CD4-positive, alpha-beta T cell treated with Interleukin-17A for 4 hours (primary cell): ENCODE measurements around the gene FBN1.

Experiments used
- DNase-seq: peaks from one replicate; pipeline ENCODE4 v3.0.0-alpha.2; 2020; ENCODE audit warnings: mixed read lengths

The FBN1 gene

DNA sequence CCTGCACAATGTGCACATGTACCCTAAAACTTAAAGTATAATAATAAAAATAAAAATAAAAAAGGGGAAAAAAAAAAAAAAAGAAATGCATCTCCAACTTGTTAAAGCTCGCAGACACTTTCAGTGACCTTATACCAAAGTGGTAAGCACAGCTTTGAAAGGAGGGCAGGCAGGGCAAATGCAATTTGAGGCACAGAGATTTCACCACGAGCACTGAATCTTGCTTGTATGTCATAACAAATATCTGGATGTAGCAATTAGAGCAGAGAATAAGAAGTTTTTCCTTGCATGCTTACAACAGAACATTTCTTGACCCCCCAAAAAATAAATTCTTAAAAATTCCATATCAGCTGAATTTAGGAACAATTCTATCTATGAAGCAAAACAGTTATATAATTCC is 66.5 kb downstream of the FBN1 start:
- DNase-seq = no peak

DNA sequence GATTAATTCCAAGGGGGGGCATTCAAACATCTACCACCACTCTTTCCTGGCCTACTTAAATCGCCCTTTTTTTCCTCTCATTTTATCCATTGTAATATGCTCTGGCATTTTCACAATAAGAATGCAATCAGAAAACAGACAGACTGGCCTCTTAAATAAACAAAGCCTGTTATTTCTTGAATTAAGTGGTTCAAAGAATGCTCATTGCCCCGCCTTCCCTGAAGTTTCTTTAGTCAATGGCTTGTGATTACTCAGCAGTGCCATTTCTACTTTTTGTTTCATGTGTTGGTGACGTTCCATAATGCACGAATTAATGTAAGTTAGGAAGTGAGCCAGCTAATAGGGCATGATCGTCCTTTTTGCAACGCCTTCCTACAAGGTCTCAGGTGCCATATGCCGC is 68.0 kb downstream of the FBN1 start:
- DNase-seq = no peak

DNA sequence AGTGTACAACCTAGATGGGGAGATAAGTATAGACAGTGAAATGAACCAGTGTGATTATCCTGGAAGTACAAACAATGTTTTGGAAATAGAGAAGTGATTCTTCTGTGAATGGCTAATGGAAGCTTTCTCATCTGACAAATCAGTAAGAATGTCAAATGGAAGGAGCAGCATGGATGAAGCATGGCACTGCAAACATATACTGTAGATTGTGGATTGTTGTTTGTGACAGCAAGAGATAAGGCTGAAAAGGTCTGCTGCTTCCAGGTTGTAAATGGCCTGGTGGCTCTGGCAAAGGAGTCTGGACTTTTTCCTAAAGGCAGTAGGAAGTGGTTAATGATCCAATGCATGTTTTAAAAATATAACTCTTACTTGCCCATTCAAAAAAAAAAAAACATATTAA is 71.3 kb downstream of the FBN1 start:
- DNase-seq = no peak

DNA sequence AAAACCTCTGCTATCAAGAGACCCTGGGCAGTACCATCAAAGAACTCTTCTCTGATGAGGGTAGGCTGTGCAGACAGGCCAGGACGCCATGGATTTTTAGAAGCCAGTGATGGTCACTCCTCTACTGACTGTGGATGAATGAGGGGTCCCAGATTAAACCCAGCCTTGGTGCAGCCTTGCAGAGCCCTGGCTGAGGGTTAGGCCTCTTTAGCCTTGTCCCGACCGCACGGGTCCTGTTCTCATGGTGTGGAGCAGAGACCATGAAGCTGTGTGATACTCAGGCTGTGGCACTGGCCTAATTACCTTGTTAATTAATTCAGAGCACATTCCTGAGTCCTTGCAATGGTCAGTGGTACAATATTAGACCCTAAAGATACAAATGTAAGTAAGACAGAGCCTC is 71.7 kb downstream of the FBN1 start:
- DNase-seq = no peak

DNA sequence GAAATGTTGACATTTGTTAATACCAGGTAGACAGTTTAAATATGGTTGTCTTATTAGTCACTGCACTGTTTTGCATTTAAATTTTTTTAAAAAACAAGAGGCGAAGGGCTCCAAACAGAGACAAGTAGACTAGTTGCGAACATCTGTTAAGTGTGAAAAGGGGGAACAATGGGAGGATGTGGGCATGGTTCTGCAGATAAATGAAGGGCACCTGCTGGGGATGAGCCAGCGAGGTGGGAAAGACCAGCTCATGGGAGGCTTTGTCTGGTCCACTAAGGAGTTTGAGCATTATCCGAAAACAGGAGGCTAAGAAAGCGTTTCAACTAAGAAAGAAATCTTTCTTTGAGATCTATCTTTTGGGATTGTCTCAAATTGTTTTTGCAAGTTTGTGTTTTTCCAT is 72.7 kb downstream of the FBN1 start:
- no peak for DNase-seq

DNA sequence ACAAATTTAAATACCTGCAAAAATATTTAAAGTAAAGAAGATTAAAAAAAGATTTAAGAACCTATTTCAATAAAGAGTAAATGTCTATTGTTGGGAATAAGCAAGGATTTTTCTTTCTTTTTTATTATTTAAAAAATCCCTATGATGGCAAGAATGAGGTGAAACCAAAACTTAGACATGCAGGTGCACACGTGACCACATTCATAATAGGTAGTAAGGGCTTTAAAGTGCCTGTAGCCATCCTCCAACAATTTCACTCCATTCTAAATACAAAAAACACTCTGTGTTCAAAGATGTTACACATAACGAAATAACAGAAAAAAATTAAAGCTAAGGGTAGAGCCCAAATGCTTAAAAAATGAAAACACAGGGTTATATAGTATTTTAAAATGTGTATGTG is 74.0 kb downstream of the FBN1 start:
- no peak for DNase-seq

DNA sequence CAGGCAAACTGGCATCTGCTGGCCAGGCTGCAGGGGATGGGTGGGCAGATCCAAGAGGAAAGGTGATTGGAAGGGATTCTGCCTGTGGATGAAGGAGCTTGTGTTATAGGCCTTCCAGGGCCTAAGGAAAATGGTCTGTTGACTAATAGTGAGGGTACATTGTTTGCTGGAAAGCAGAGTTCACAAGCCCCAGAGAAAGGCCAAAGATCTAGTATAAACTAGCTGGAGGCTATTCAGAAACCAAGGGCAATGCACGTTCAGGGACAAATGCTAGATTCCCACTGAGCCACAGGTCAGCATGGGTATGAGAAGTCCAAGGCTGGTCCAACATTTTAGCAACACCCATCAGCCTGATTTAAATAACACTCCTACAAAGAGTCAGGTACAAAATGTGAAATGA is 74.7 kb downstream of the FBN1 start:
- no peak for DNase-seq

DNA sequence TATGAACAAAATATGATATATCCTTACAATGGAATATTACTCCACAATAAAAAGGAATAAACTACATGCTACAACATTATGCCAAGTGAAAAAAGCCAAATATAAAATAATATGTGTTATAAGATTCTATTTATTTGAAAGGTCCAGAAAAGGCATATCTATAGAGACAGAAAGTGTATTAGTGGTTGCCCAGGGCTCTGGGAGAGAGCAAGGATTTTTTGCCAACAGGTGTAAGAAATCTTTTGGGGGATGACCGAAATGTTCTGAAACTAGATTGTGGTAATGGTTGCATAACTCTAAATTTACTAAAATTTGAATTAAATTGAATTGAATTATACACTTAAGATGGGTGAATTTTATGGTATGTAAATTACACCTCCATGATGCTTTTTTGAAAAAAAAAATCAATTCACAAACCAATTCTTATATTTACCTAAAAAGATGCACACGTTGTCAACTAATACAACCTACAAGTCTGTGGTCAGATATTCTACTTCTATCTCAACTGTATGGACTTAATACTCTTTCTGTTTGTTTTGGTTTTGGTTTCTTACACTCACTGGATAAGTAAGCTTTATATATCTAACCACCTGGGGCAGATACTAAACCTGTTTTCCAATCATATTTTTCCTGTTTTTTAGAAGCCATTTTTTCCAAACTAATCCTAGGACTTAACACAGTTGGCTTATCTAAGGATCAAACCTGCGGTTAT is 75.8 kb downstream of the FBN1 start:
- no peak for DNase-seq

DNA sequence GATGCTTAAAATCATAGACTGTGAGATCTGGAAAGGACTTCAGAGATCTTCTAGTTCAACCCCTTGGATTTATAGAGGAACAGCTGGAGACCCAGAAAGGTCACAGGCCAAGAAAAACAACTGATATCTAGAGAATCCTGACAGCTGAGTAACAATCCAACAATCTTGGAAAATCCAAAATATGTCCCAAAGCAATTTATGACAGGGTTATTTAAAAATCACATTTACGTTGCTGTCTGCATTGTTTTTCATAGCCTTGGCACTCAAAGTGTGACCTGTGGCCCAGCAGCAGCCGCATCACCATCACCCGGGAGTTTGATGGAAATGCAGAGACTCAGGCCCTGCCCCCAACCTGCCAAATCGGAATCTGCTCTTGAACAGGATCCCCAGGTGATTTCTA is 78.8 kb downstream of the FBN1 start:
- DNase-seq = no peak

DNA sequence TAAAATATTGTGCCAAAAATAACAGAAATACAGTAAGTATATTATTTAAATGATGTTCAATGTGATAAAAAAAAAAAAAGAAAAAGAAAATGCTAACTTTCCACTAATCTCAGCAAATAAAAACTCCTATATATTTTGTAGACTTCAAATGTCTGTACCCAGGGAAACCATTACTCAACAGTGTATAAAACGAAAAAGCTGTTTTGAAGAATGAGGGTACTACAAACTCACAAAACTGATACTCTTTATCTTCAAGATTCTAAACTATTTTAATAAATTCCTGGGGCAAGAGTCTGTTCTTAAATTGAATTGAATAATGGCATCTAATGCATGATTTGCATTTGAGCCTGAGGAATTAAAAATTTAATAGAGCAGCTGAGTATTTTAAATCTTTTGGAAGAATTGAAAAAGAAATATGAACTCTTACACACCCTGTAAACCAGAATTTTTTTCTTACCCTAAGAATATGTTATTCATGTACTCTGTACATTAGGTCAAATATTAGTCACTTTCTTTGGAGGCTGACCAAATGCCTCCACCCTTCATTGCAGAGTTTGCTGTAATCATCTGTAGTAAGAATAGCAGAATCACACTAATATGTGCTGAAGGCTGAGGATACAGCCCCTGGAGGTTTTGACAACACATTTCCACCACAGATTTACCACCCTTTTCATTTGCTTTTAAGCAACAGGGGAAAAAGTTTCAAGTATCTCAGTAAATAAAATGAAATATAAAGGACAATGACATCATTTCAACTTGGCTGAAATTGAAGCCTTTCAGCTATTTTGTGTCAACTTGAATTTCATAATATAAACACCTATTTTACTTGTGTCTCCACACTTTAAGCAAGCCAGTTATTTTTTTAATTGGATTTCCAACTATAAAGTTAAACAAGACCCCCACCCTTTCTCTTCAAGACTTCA is 79.7 kb downstream of the FBN1 start:
- no peak for DNase-seq

DNA sequence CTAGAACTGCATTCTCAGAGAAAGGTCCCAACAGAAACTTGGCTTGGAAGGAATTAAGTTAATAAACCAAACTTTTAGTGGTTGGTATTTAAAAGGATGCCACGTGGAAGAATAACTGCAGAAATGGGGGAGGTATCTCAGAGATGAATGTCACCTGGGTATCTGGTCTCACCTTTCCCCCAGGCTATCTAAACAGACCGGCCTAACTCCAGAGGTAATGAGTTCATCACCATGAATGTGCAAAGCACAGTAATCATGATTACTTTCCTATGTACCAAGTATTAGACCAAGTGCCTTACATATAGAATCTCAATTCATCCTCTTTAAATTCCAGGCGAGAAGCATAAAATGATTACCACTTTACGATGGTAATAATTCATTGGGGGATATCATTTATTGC is 80.8 kb downstream of the FBN1 start:
- no peak for DNase-seq

DNA sequence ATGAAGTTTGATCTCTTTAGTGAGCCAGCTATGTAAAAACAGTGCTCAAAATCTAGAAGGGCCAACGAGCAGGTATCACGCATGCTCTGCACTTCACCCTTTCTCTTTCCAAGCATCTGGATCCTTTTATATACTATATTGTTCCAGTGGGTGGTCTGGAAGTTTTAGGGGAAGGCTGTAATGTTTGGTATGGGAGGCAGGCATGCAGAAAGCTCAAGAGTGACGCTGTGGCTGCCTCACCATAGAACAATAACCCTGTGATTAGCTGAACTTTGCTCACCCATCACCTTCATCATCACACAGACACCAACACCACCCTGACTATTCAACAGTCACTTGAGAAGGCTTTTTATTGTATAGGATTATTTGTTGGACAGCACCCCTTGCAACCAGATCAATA is 81.6 kb downstream of the FBN1 start:
- DNase-seq = no peak

DNA sequence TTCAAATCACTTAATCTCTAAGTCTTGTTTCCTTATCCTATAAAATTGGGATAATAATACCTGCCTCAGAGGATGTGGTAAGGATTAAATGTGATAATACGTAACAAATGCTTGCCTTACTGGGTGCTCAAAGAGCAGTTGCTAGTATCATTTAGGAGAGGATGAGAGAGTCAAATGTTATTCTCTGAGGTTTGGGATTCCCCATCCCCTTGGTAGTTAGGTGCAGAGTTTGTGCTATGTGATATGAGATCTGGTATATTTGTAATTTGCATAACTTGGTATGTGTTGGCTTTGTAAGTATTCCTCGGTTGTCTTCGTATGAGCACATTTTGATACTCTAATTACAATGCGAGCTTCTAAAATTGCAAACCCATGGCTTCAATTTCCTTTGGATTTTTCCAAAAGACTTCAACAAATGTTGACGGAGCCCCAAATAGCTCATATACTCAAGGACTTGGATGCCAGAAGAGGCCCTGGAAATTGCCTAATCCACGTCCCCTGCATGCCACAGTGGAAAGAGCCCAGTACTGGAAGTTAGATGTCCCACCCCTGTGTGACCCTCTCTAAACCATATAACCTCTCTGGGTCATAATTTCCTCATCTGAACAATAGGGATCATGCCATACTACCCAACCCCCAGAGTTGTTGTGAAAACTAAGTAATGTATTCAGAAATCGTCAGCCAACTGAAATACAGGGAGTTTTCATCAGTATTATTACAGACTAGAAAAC is 85.0 kb downstream of the FBN1 start:
- DNase-seq = no peak

DNA sequence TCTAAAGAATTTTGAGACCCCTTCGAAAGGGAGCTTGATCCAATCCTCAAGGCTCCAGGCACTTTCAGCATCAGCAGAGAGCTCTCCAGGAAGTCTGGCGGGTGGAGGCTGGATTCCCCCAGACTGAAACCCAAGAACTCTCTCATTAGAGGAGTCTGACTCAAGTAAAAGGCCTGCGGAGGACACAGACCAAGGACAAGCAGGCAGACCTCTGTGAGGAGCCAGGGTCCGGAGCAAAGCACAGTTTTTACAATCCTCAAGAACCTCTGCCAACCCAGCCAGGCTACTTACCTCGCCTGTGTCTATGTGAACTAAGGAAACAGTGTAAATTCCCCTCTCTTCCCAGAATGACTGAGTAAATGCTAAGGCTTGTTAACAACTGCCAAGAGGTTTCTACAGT is 86.2 kb downstream of the FBN1 start:
- DNase-seq = no peak

DNA sequence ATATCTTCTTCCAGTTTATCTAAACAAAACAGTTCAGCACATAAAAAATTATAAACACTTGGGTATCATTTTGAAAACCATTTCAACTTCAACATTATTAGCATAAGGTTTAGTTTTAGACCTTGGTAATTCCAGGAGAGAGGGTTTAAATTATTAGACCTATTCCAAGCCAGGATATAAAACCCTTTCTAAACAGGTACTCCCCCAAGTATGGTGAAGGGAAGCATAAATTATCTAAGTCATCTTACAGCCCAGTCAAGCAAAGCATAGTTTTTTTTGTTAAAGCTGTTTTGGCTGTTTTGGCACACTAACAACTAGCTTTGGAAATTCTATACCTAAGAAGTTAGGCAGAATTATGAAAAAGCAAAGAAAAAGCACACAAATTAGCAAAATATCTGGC is 87.3 kb downstream of the FBN1 start:
- no peak for DNase-seq

DNA sequence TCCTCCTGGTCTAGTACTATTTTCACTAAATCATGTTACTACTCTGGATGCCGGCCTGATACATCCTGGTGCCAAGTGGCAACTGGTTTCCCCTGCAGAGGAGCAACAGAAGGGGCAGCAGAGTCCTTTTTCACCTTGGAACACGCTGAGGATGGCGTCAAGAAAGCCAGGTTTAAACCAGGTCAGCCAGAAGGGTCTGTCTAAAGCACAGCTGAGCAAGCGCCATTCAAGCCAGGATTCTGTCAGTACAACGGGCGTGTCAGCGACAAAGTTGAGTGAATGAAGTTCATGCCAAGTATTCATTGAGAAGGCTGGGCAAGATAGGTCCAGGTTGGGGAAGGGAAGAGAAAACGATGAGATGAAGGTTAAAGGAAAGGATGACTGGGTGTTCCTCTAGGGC is 88.2 kb downstream of the FBN1 start:
- DNase-seq = no peak

DNA sequence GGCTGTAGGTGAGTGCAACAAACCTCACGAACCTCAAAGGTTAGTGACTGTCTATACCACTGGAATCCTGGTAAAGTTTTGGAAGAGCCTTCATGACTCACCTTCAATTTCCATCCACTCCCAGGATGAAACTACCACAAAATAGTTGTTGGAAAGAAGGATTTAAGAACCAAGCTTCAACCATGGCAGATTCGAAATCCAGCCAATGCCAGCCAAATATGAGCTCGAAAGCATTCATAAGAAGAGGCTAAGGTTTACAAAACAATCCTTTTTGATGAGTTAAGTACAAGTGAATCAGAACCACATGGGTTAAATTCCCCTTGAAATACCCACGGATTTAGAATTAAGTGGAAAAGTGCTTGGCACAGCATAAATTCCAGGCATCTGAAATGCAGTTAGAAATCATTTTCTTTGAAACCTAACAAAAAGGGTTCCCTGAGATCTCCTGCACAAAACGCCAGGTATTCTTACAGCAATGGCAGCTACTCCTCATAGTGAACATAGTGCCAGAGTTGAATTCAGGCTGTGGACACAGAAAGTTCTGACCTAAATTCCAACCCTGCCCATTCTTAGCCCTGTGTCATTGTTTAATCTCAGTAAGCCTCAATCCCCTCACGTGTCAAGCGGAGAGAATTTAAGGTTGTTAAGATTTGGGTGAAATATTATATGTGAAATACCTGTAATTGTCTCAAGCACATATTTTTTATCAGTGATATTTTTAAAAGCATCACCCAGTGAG is 89.2 kb downstream of the FBN1 start:
- DNase-seq = no peak

DNA sequence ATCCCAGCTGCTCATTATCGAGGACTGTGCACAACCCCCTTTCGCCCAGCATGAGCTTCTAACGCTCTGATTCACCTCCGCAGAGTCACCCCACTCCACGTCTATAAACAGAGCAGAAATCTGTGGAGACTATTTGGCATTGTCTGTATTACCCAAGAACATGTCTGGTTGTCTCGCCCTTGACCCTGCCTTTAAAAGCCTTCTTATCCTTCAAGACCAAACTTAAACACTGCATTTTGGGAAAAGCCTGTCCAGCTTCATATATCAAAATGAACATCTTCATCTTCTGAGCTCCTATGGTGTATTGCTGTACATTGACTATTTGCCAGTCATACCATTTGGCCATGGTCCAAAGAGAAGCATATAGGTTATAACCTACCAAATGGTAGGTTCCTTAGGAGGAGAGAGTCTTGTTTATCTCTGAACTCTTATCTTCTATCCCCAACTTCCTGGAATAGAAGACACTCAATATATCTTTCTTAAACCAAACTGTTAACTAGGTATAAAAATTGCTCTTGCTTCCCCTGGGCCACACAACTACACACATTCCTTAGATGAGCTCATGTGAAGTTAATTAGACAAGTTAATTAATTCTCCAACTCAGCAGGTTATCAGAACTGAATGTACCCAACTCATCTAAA is 90.1 kb downstream of the FBN1 start:
- DNase-seq = no peak

DNA sequence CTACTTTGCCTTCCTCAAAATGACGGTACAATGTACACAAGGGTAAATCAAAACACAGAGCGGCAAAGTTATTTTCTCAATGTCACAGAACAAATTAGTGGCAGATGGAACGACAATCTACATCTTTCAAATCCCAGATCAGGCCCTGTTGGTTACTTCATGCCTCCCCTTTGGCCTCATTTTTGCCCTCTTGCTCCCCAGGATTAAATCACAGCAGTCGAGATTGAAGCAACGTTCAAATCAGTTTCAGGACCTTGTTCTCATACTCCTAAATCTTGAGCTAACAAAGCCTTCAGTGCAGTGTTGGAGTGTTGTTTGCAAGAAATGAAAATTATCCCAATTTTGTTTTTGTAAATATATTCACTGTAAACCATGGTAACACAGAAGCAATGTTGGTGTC is 91.4 kb downstream of the FBN1 start:
- DNase-seq = no peak

DNA sequence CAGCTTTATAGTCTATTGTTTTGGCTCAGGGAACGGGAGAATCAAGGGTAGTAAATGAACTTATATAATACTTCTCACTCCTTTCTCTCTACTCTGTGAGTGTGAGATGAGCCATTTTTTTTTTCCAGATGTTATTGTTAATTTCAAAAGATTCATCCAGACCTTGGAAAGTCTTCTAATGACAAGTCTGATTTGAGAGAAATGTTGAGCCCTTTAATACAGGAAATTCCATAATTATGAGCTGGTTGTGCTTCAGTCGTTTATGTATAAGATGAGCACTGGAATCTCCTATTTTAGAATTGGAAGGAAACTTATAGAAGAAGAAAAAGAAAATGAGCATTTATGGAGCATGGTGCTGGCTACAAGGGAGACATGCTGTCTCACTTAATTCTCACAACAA is 92.0 kb downstream of the FBN1 start:
- DNase-seq = no peak

DNA sequence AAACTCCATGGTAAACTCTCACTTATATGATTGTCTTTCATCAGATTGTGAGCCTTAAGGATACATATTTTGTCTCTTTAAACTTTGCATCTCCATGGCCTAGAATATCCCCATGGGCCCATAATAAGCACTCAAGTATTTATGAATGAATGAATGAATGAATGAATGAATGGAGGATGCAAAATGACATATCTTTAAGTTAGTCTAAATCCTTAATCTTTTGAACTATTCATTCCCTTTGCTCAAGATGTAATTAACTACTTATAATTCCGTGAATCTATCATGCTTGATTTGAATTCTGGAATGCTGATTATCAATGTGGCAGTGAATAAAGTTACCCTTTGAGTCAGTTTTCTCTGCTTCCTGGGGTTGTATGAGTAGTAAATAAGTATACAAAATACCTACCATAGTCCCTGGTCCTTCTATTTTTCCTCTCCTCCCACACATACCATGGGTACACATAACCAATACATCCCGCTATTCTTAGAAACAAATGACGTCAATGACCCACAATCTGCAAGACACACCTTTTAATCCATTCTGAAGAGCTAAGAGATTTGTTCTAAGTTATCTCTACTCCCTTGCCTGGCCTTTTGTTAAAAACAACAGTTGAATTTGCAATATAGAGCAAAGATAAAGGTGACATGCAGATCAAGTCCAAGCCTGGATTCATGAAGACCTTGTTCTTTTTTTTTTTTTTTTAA is 94.5 kb downstream of the FBN1 start:
- no peak for DNase-seq

DNA sequence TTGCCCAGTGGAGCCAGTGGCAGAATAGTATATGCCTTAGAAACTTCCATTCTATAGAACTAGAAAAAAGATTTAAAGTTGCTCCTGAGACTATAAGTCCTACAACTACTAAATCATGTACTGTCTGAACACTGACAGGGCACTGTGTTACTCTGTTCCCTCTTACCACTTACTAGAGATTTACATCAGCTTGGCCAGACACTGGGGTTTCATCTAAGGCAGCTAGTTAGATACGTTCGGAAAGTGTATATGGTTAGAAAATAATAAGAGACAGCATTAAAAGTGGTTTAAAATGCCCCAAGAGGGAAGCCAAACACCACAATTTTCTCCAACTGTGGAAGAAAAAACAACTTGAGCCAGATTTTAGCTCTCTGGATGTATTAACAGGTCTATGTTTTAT is 97.1 kb downstream of the FBN1 start:
- no peak for DNase-seq
